Pancreas (tissue), 10 donors: ENCODE results near the gene RPL13. TPM values are rescaled to one million over a fixed set of nuclear protein-coding genes. Genes with fewer than 3 reads are reported as not detected.

ENCODE experiments used
- ATAC-seq, 4 donors: fragments of 200-7000 bp; cut with Tn5 transposase; one replicate each; pipeline versions ENCODE4 v1.8.0 to v1.9.1; 2020; ENCODE audit warnings: mild to moderate bottlenecking in 4 of 4, moderate library complexity in 4 of 4
- DNase-seq, 6 donors: peaks; one replicate each; pipeline ENCODE4 v3.0.0-alpha.2; 2020
- FAIRE-seq: peaks from 2 replicates; lab custom pipeline; 2012; peaks lifted over from hg19 to GRCh38; lab: Jason Lieb, UNC
- H3K27ac ChIP-seq, 4 donors: fragments of 200-600 bp; sonication (generic); 1 replicate in 3 of 4; 2 replicates in 1 of 4; pipeline versions ENCODE4 v1.5.0 to v1.8.0; 2020
- H3K27me3 ChIP-seq, 4 donors: fragments of 200-600 bp; one replicate each; pipeline ENCODE4 v1.8.0; 2021
- H3K36me3 ChIP-seq, 3 donors: fragments of 200-600 bp; sonication (generic) in 1 of 3; one replicate each; pipeline versions ENCODE4 v1.5.0 to v1.8.0; 2020 to 2021
- H3K4me1 ChIP-seq, 3 donors: fragments of 200-600 bp; one replicate each; pipeline ENCODE4 v1.8.0; 2021
- H3K4me3 ChIP-seq, 4 donors: fragments of 200-600 bp; sonication (generic) in 2 of 4; one replicate each; pipeline versions ENCODE4 v1.5.0 to v1.8.0; 2020 to 2021
- H3K9me3 ChIP-seq, 4 donors: fragments of 200-600 bp; one replicate each; pipeline ENCODE4 v1.8.0; 2021
- CTCF ChIP-seq, 4 donors: fragments of 200-600 bp; sonication (generic) in 3 of 4; IDR thresholded peaks; one replicate each; pipeline versions ENCODE4 v1.5.0 to v1.8.0; 2021; ENCODE audit warnings: antibody characterized with exemption in 4 of 4
- WGBS, 2 donors: extraction: QIAGEN DNeasy Blood & Tissue Kit; methylation state at CpG; one replicate each; pipeline ENCODE4 v1.1.7; 2013; 5-methylcytosine and 5-hydroxymethylcytosine counted together
- intact Hi-C, 3 donors: fragments of 100-400 bp; cut with DNase I; formaldehyde crosslinking; loops; one replicate each; pipeline versions ENCODE4 v1.11.1 to v1.14.2; 2022
- polyA plus RNA-seq, 2 donors: library from polyadenylated mRNA; stranded (reverse); fragments of 200-250 nt; gene quantifications; one replicate each; pipeline ENCODE4 v1.2.3, GENCODE V29; 2013
- total RNA-seq, 6 donors: library from RNA; stranded (reverse); fragmentation: NEBNext Ultra II Directional in 4 of 6; extraction: Animal tissue kit (Norgen Biotek cat#: 25700) in 4 of 6; gene quantifications; one replicate each; pipeline versions ENCODE4 v1.2.1 to v1.2.4, GENCODE V29; 2021 to 2023
- donor health status: healthy with polysubstance abuse.
- donor health status: DM: no; HTN: no; CAD: no; lungs with moderate emphysema.
- donor health status: DM: no; HTN: no; CAD: no.
- donor health status: control.
- donor health status: control.
- donor health status: Bipolar disorder and iron deficiency.
- donor health status: DM: yes; HTN: yes; CAD: no.
- donor health status: DM: no; HTN: no; CAD: no.
- donor health status: DM: no; HTN: no; CAD: no.
- donor health status: DM: yes; HTN: yes; CAD: no.

Gene RPL13
- total and polyA plus RNA-seq, 8 donors, result 1,297 to 6,500 (median 2,093) TPM

DNA sequence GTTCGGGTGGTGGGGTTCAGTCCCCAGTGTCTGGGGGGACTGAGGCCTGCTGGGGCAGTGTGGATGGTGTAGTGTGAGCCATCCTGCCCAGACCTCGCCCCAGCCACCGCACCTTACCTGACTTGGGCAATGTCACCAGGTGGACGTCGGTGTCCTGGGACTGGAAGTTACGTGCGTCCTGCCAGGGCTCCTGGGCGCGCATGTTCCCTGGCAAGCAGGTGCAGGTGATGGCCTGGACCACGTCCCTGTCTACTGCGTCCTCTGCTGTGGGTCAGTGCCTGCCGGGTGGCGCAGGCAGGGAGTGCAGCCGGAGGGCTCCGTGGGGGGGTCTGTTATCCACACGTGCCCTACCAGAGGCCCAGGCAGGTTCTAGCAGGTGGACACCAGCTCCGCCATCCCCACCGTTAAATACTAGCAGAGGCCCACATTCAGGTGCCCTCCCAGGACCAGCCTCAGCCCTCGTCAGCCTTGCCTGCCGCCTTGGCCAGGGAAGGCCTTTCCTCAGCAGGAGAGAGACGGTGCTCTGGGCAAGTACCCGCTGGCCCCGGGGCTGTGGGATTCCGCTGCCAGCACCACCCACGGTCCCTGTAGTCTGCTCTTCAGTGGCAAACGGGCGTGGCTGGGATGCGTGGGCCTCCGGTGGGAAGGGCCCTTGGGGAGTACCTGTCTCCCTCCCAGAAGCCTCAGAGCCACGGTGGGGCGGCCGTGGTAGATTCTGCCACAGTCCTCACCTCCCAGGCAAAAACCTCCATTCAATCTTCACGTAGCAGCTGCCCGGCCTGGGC lies 44.9 kb downstream of the RPL13 start:
- TF ChIP-seq CTCF (IDR thresholded peaks at IDR 0.05), result no peak
- Histone ChIP-seq H3K27me3 (no peaks in the 10 kb centered on the region), H3K4me1 (no peaks in the 10 kb centered on the region), H3K36me3 (no peaks in the 10 kb centered on the region), H3K27ac (no peak overlapping the region), H3K4me3 (no peak overlapping the region), H3K9me3 (no peaks in the 10 kb centered on the region)
- FAIRE-seq, result no peak
- no peak for DNase-seq
- 85 to 89% methylated on average over 34 of the region's 34 CpGs for WGBS, 2 donors
- intact Hi-C loops, result no loop called here
- no peak for ATAC-seq

- H3K36me3 ChIP-seq, result no peaks in the 10 kb centered on the region
- no peaks in the 10 kb centered on the region for H3K27me3 ChIP-seq
- TF ChIP-seq CTCF (IDR thresholded peaks at IDR 0.05), result no peak
- WGBS, 2 donors, result 82 to 83% methylated on average over 9 of the region's 9 CpGs
- no peaks in the 10 kb centered on the region for H3K4me1 ChIP-seq
- FAIRE-seq (no peak), DNase-seq (no peak), ATAC-seq (no peak)
- intact Hi-C loops, result no loop called here
- no peaks in the 10 kb centered on the region for H3K9me3 ChIP-seq
- H3K4me3 ChIP-seq, result no peak overlapping the region
- no peak overlapping the region for H3K27ac ChIP-seq
Measured at GRCh38 chr16:89606006-89606405, 45.5 kb downstream of the RPL13 start.

DNA sequence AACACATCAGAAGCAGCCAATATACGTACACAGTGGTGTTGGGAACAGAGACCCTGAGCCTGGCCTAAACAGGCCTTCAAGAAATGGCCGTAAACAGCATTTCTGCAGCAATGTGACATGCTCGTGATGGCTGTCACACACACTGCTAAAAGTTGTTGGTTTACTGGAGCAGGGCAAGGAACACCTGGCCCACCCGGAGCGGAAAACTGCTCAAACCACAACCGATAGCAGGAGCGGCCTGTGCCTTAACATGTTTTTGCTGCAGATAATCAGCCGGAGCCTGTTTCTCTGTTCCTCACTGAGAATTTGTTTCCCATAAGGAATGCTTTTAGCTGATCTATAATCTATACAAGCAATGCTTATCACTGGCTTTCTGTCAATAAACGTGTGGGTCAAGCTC lies 47.0 kb downstream of the RPL13 start:
- intact Hi-C loops, result no loop called here
- no peak for FAIRE-seq
- TF ChIP-seq CTCF (IDR thresholded peaks at IDR 0.05), result no peak
- WGBS, 2 donors, result 80 to 84% methylated on average over 9 of the region's 9 CpGs
- Histone ChIP-seq H3K4me3 (no peak overlapping the region), H3K27me3 (no peaks in the 10 kb centered on the region), H3K36me3 (no peaks in the 10 kb centered on the region), H3K9me3 (no peaks in the 10 kb centered on the region), H3K27ac (no peak overlapping the region), H3K4me1 (no peaks in the 10 kb centered on the region)
- ATAC-seq, result no peak
- no peak for DNase-seq

GRCh38 chr16:89607937-89608740 lies 47.7 kb downstream of the RPL13 start:
- intact Hi-C loops, result no loop called here
- Histone ChIP-seq H3K27ac (no peak overlapping the region), H3K4me1 (peaks cover 0 to 6% (median 2%) of the 10 kb centered on the region in 3 donors), H3K4me3 (no peak overlapping the region), H3K27me3 (no peaks in the 10 kb centered on the region), H3K9me3 (no peaks in the 10 kb centered on the region), H3K36me3 (no peaks in the 10 kb centered on the region)
- WGBS, 2 donors, result 78 to 81% methylated on average over 32 of the region's 32 CpGs
- DNase-seq, result no peak
- no peak for ATAC-seq
- no peak for FAIRE-seq
- TF ChIP-seq CTCF (IDR thresholded peaks at IDR 0.05), result no peak

GRCh38 chr16:89610108-89610453 lies 49.6 kb downstream of the RPL13 start:
- Histone ChIP-seq H3K27me3 (no peaks in the 10 kb centered on the region), H3K36me3 (no peaks in the 10 kb centered on the region), H3K4me1 (peaks cover 0 to 6% (median 3%) of the 10 kb centered on the region in 3 donors), H3K4me3 (no peak overlapping the region), H3K27ac (no peak overlapping the region), H3K9me3 (no peaks in the 10 kb centered on the region)
- intact Hi-C loops, result no loop called here
- 79 to 81% methylated on average over 1 of the region's 1 CpG for WGBS, 2 donors
- no peak for TF ChIP-seq CTCF (IDR thresholded peaks at IDR 0.05)
- FAIRE-seq (no peak), ATAC-seq (no peak), DNase-seq (no peak)
